HG03108 (cell line): ENCODE results near the gene RABGEF1.
"Not testable (repeated sequence)": the region's sequence is repeated elsewhere in the genome, so short reads cannot be mapped to it uniquely, and the experiment has no call there.

Experiments used
- ATAC-seq: cut with Tn5 transposase; IDR thresholded peaks from one replicate; pipeline ENCODE4 v1.9.1; 2021; ENCODE audit warnings: moderate library complexity; ENCODE audit not compliant: unreplicated experiment

RABGEF1 gene

GRCh38 chr7:66740302-66740979 is at the start of gene RABGEF1:
RABGEF1 (plus strand) TSS chr7:66740733; CDS start chr7:66771900, 31,167 bp downstream.
- ATAC-seq = peak; percentile 81

GRCh38 chr7:66693331-66693730 is 47.2 kb upstream of the RABGEF1 start:
- no peak for ATAC-seq

- ATAC-seq = no peak
Observed at GRCh38 chr7:66694286-66694685, 46.2 kb upstream of the RABGEF1 start.

GRCh38 chr7:66695417-66695816 is 45.1 kb upstream of the RABGEF1 start:
- not testable (repeated sequence) for ATAC-seq

GRCh38 chr7:66696134-66696533 is 44.4 kb upstream of the RABGEF1 start:
- not testable (repeated sequence) for ATAC-seq

- no peak for ATAC-seq
Observed at GRCh38 chr7:66696774-66697191, 43.8 kb upstream of the RABGEF1 start.

GRCh38 chr7:66697449-66698438 is 42.8 kb upstream of the RABGEF1 start:
- no peak for ATAC-seq

- no peak for ATAC-seq
Observed at GRCh38 chr7:66698652-66699205, 41.8 kb upstream of the RABGEF1 start.

GRCh38 chr7:66699998-66700397 is 40.5 kb upstream of the RABGEF1 start:
- ATAC-seq = no peak

GRCh38 chr7:66700633-66701131 is 39.9 kb upstream of the RABGEF1 start:
- ATAC-seq = no peak

GRCh38 chr7:66707825-66708224 is 32.7 kb upstream of the RABGEF1 start:
- ATAC-seq = no peak

- ATAC-seq = not testable (repeated sequence)
Observed at GRCh38 chr7:66710752-66711151, 29.8 kb upstream of the RABGEF1 start.

GRCh38 chr7:66713687-66714086 is 26.8 kb upstream of the RABGEF1 start:
- no peak for ATAC-seq

GRCh38 chr7:66716634-66717033 is 23.9 kb upstream of the RABGEF1 start:
- not testable (repeated sequence) for ATAC-seq

GRCh38 chr7:66720561-66720960 is 20.0 kb upstream of the RABGEF1 start:
- no peak for ATAC-seq

- ATAC-seq = no peak
Observed at GRCh38 chr7:66725843-66726242, 14.7 kb upstream of the RABGEF1 start.

- no peak for ATAC-seq
Observed at GRCh38 chr7:66727058-66727457, 13.5 kb upstream of the RABGEF1 start.

- ATAC-seq = no peak
Observed at GRCh38 chr7:66728571-66728970, 12.0 kb upstream of the RABGEF1 start.

- no peak for ATAC-seq
Observed at GRCh38 chr7:66729274-66729673, 11.3 kb upstream of the RABGEF1 start.

GRCh38 chr7:66731986-66732385 is 8.5 kb upstream of the RABGEF1 start:
- ATAC-seq = no peak

- no peak for ATAC-seq
Observed at GRCh38 chr7:66732439-66732838, 8.1 kb upstream of the RABGEF1 start.
